Stimulated activated CD4-positive, alpha-beta T cell treated with anti-CD3 and anti-CD28 coated beads, Interleukin-15, amount 100 ng/mL, for 1 hour (primary cell): ENCODE measurements around the gene TRMU.

Source experiments
- DNase-seq, 2 donors: peaks; one replicate each; pipeline ENCODE4 v3.0.0-alpha.2; 2020; ENCODE audit warnings: low read depth in 1 of 2, low spot score in 1 of 2

The TRMU gene

GRCh38 chr22:46355369-46355995, 20.0 kb downstream of the TRMU start:
- DNase-seq, result peak; percentile 22 to 47

DNA sequence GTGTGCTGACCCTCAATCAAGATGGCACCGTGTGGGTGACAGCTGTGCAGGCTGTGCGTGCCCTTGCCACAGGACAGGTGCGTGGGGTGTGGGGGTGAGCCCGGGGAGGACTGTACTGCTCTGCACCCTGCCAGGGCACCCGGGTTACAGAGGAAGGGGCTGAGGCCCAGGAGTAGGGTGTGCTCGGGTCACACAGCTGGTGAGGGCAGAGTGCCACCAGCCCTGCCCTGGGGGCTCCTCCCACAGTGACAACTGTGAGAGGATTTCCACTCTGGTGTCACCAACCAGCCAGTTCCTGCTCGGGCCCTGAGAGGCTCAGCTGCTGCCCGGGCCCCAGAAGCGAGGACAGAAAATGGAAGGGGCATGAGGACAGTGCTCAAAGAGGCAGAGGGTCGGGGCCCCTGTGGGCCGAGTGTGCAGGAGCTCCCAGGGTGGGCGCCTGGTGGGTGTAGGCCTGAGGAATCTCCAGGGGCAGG, 20.5 kb downstream of the TRMU start:
- no peak for DNase-seq

DNA sequence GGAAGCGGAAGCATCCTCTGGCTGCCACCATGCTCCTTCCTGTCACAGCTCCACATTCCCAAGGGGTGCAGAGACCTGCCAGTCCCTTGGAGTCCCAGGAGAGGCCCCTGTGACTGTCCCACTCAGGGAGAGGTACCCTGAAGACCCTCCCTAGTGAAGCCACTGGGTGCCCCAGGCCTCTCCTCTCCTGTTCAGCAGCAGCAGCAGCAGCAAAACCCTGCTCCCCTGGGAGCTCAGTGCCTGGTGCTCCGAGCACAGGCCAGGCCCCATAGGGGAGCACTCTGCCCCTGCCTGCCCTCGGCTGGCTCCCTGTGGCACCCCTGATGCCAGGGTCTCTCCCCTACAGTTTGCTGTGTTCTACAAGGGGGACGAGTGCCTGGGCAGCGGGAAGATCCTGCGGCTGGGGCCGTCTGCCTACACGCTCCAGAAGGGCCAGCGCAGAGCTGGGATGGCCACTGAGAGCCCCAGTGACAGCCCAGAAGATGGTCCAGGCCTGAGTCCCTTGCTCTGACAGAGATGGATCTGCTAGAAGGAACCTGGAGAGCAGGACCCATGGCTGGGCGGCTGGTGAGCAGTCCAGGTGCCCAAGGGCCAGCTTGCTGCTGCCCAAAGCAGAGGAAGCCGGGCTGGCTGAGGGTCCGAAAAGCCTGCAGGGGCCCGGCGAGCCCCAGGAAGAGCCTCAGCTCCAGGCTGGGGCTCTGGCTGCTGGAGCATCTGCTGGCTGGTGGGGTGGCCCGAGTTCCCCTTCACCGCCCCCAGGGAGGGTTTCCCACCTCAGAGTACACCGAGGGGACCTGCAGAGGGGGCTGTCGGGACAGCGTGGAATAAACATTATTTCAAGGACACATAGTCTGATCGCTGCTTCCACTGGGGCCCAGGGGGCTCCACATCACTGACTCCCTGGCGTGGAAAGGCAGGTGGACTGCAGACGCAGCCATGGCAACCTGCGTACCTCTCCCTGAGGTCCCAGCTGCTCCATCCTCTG, 21.3 kb downstream of the TRMU start:
- no peak for DNase-seq

- DNase-seq, result no peak
Observed at GRCh38 chr22:46357711-46358520, 22.4 kb downstream of the TRMU start.

DNA sequence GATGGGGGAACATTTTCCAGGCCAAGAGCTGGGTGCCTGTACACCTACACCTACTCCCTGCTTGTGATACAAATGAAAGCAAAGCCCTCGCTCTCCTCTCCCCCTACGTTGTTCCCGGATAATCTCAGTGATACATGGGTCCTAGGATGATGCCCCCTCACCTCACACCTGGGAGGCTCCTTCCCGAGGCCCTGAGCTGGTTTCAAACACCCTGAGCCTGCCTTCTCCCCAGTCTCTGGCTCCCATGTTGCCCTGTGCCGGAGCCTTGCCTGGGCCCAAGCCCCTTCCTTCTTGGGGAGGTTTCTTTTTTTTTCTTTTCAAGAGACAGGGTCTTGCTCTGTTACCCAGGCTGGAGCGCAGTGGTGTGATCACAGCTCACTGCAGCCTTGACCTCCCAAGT, 23.3 kb downstream of the TRMU start:
- DNase-seq, result no peak

GRCh38 chr22:46359362-46359761, 23.8 kb downstream of the TRMU start:
- no peak for DNase-seq

- DNase-seq, result no peak
Observed at GRCh38 chr22:46360097-46360496, 24.6 kb downstream of the TRMU start.

- DNase-seq, result no peak
Observed at GRCh38 chr22:46360891-46361290, 25.4 kb downstream of the TRMU start.

GRCh38 chr22:46361826-46362202, 26.3 kb downstream of the TRMU start:
- DNase-seq, result no peak

GRCh38 chr22:46362203-46362933, 26.9 kb downstream of the TRMU start:
- no peak for DNase-seq

GRCh38 chr22:46362934-46363515, 27.5 kb downstream of the TRMU start:
- DNase-seq, result no peak

DNA sequence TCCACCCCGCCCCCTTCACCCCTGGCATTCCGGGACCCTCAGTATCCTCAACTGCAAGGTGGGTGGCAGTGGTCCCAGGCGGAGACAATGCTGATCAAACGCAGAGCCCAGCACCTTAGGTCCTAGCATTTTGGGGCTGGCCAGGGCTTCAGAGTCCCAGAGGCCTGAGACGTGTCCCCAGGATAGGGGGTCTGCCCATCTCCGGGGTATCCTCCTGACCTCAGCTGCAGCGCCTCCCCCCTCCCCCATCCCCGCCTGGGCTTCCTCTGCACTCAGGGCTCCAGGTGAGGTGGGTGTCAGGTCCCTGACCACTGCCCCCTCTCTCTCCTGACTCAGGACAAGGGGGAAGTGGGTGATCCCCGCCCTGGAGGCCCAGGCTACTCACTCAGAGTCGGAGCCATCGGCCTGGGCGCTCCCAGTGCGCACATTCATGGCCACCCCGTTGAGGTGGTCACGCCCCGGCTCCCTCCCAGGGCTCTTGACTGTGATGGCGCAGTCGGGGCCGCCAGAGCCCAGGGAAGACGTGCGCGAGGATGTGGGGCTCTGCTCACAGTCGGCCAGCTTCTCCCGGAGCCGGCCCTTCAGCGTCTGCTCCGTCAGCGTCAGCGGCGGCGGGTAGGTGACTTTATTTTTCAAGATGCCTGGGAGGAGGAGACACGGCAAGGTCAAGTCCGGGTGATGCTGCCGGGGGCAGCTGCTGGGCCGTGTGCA, 28.3 kb downstream of the TRMU start:
- DNase-seq, result no peak

- DNase-seq, result no peak
Observed at GRCh38 chr22:46364341-46365165, 29.0 kb downstream of the TRMU start.

DNA sequence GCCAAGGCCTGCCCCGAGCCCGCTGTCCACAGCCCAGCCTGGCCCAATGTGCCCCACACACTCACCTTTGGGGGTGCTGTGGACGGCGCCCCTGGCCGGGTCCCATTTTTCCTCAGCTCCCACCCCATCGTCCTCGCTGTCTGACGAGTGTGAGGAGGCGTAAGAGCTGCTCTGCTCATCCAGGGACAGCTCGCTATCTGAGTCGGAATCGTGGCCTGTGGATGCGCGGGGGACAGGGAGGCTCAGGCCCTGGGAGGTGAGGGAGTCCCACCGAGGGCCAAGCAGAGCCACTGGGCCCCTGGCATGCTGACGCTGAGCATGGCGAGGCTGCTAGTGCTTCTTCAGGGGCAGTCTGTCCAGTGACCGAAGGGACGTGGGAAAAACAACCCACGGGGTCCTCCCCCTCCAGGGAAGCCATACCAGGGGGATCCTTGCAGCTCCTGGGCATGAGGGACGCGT, 29.7 kb downstream of the TRMU start:
- no peak for DNase-seq

DNA sequence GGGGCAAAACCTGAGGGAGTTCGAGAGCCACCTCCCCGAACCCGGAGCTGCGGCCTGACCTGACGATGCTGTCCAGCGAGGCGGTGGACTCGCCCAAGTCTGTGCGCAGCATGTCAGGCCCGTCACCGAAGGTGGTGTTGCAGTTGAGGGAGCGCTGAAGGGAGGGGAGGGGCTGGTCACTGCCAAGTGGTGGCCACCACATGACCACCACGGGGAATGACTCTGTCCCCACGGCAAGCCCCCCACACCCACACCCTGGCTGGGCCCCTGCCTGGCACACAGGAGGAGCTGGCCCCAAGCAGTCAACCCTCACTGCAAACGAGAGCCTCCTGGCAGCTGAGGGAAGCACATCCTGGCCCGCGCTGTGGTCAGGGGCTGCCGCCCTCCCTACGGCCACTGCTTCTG, 30.8 kb downstream of the TRMU start:
- no peak for DNase-seq

DNA sequence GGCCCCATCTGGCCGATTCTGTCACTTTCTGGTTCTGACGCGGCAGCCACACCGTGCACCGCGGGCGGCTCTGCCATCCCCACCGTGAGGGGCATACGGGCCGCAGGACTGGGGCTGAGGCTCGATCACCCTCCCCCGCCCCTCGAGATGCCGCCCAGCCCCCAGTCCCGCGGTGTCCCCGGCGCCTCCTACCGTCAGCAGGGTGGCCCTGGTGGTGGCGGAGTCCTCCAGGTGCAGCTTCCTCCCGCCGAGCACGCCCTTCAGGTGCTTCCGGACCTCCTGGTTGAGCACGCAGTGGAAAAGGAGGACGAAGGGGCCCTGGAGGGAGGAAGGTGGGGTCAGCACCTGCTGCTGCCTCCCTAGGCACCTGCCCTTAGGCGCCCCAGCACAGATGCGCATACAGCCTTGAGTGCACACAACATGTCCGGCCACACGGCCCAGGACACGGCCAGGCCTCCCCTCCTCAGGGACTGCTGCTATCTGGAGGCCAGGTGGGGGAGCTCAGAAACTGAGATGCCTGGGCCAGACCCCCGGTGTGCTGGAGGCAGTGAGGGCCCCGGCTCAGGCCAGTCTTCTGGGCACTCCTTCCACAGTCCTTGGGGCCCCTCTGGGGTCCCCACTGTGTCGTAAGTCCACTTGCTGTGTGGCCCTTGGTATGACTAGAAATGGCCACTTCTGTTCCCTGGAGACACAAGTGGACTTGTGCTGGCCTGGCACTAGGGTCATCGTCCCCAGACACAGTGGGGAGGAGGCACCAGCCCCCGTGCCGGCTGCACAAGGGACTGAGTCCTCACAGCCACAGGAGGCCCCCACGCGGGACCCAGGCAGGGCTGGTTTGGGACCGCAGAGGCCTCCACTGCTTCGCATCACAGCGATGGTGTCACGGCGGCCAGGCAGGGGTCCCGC, 31.5 kb downstream of the TRMU start:
- DNase-seq, result no peak

- DNase-seq, result peak; percentile 42 to 58
Observed at GRCh38 chr22:46367707-46368191, 32.2 kb downstream of the TRMU start.

- DNase-seq, result no peak
Observed at GRCh38 chr22:46368422-46368821, 32.9 kb downstream of the TRMU start.
